Kidney capillary endothelial cell (primary cell): ENCODE measurements around the gene ZNF438.
"Not testable (repeated sequence)": the region's sequence is repeated elsewhere in the genome, so short reads cannot be mapped to it uniquely, and the experiment has no call there.

ENCODE experiments used
- DNase-seq: peaks from one replicate; pipeline ENCODE4 v3.0.0-alpha.2; 2018; ENCODE audit warnings: low spot score

The ZNF438 gene, protein sequence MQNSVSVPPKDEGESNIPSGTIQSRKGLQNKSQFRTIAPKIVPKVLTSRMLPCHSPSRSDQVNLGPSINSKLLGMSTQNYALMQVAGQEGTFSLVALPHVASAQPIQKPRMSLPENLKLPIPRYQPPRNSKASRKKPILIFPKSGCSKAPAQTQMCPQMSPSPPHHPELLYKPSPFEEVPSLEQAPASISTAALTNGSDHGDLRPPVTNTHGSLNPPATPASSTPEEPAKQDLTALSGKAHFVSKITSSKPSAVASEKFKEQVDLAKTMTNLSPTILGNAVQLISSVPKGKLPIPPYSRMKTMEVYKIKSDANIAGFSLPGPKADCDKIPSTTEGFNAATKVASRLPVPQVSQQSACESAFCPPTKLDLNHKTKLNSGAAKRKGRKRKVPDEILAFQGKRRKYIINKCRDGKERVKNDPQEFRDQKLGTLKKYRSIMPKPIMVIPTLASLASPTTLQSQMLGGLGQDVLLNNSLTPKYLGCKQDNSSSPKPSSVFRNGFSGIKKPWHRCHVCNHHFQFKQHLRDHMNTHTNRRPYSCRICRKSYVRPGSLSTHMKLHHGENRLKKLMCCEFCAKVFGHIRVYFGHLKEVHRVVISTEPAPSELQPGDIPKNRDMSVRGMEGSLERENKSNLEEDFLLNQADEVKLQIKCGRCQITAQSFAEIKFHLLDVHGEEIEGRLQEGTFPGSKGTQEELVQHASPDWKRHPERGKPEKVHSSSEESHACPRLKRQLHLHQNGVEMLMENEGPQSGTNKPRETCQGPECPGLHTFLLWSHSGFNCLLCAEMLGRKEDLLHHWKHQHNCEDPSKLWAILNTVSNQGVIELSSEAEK

DNA sequence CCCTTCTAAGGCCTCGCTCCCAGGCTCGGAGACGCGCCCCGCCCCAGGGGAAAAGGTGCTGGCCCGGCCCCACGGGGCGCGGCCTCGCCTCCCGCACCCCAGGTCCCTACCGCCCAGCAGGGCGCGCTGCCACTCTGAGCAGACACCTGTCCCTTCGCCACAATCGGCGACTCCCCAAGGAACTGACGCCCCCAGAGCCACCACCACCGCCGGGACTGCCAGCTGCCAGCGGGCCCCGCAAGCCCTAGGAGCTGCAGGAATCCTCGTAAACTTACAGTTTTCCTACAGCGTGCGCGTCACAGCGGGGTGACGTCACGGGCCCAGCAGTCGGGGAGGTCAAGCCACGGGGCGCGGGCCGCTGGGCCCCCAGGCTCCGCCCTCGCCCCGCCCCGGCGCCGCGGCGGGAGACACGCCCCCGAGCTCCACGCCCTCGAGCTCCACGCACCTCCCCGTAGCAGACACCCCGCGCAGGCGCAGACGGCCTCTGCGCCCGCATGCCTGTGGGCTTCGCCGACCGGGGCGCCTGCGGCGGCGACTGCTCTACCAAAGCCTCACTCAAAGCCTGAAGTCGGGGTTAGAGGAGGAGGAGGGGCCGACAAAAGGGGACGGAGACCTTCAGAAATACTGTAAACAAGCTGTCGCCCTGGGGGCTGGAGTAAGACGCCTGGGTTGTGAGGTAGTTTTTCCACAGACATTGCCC, at the start of gene ZNF438:
Gene ZNF438 (minus strand): TSS at position 308 of the 700 bp plus-strand sequence. CDS start 154,831 bp downstream, outside the sequence.
- DNase-seq = peak; percentile 95

DNA sequence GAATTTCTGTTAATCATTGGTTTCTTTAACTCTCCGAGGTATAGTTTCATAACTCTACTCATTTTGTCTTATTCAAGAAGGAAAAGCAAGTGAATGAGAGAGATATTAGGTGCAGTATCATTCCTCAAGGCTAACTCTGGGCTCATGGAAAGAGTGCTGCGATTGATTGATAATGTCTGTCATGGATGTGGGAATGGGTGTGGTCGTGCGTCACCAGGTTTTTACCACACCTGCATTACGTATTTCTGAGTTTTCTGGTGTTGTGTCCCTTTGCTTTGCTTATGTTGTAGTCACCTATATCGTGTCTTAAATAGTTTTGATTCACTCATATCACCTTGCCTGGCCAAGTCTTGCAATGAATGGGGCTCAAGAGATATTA, 44.9 kb upstream of the ZNF438 start:
- no peak for DNase-seq

DNA sequence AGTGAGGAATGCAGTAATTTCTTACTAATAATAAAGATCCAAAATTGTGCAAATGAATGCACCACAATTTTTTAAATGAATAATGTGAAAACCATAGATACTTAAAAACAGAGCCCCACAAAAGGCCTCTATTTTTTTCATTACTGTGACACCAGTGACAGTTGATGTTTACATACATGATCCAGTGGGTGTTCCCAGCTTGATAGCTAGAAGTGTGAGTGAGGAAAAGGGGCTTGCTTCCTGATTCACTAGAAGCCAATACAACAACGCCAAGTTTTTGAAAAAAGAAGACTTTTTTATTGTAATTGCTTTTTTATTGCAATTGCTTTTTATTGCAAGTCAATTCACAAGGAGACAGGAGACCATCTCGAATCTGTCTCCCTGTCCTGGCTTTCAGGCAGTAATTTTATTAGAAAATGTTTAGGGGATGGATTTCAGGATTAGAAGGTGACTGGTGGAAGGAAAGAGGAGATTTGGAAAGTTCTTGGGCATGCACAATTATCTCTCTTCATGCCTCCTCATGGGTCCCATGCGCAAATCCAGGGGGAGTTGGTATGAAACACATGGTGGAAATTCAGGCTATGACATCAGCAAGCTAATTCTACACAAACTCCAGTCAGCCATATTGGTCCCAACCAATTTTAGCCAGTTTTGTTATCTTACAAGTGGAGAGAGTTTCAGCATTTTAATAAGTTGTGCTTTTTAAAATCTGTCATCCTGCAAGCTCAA, 44.4 kb upstream of the ZNF438 start:
- DNase-seq = no peak

DNA sequence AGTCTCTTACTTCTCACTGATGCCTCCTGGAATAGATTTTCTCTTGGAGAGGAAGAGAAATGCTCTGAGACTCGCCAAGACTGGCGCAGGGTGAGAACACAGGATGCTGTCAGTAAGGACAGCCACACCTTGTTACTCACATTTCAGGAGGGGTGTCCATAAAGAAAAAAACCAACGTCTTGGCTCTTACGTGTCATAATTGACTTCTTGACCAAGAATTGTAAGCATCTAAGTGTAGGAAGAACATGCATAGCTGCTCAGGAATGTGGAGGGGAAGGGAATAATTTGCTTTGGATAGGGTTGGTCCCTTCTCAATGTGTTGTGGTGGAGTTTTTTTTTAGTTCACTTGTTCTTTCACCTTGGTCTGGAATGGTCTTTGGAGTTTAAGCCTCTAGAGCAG, 43.8 kb upstream of the ZNF438 start:
- peak; percentile 69 for DNase-seq

DNA sequence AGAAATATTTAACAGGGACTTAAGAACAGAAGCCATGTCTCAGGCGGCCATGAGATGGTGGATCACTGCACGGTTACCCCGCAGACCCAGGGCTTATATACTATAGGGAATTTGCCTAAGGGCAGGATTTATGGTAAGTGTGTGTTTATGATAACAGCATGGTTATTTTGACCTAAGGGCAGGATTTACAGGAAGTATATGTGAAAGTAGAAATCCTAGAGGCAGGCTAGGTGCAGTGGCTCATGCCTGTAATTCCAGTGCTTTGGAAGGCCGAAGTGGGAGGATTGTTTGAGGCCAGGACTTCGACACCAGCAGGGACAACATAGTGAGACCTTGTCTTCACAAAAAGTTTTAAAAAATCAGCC, 43.0 kb upstream of the ZNF438 start:
- no peak for DNase-seq

DNA sequence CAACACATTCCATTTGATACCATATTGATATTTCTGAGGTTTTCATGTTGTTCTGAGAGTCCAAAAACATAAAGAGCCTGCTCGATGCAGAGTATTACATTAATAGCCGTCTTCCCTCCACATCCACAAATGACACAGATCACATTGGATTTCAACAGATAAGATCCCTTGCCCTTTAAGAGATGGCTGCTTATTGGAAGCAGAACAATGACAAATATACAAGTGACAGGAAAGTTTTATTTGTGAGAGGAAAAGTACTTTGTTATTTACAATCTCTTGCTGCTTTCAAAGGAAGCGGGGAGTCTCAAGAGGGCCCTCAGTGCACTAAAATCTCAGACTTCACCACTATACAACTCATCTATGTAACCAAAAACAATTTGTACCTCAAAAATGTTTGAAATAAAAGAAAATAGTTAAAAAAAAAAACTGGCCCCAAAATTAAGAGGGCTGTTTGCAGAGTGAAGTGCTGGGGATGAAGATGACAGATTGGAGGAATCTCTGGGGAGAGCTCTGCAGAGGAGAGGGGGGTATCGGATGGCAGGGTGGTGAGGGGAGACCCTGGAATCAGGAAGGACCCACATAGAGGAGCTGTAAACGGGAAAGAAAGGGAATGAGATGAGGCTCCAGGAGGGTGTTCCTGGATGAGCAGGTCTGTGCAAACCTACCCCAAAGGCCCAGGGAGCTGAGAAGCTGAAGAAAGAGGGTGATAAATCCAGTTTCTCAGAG, 42.5 kb upstream of the ZNF438 start:
- no peak for DNase-seq

DNA sequence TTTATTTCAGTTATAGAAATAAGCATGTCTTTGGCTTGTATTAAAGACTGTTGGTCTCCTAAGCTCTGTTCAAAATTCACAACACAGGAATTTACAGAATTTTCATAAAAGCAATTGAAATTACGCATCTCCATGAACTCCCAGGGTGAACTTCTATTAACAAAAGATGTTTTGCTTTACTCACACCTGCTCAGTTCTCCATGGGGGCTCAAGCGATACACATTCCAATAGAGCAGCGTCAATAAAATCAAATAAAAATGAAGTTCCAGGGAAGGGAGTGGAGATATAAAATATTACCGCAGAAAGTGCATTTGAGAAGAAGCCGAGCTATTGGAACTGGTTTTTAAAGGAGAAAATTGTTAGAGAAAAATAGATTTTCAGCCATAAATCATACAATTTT, 41.5 kb upstream of the ZNF438 start:
- no peak for DNase-seq

DNA sequence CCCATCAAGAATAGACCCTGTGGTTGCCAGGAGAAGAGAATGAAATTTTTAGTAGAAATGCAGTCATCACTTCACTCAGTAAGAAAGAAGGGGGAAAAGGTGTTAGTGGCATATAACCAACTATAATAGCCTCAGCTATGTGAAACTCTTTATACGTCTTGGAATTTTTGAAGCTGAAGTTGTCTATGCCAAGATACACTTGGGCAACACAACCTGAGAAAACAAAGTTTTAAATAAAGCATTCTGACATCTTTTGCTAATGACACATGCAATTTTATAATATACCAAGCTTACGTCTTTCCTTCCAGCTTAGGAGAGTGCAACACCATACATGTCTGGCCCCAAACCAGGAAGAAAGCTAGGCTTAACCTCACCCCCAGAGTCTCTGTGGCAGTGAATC, 40.8 kb upstream of the ZNF438 start:
- no peak for DNase-seq

DNA sequence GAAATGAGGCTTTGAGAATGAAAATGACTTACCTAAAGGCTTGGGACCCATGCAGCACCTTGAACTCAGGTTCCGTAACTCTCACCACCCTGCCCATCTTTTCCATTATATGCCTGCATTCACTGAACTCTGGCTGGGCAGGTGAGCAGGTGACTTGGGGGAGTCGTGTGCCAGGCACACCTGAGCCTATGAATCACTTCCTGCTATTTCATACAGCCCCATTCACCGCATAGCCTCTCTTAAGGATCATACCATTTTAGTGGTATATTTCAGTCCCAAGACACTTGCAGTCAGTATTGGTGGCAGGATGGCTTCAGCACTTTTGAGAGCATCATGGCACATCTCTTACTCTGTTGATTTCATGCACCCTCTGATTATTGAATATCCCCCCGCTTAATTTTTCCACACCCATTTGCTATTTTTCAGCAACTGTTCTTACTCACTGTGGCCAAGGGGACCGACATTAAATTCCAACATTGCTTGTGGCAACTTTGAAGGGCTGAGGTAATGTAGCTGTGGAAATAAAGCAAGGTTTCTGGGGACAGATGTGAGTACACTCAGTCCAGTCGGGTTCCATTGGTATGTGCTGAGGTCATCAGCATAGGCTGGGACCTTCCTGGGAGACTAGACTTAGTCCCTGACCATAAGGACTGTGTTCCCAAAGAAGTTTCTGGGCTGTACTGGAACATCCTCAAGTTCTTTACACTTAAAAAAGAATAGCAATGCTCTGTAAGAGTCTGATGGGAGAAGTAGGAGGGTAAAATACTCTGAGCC, 39.8 kb upstream of the ZNF438 start:
- DNase-seq = no peak

DNA sequence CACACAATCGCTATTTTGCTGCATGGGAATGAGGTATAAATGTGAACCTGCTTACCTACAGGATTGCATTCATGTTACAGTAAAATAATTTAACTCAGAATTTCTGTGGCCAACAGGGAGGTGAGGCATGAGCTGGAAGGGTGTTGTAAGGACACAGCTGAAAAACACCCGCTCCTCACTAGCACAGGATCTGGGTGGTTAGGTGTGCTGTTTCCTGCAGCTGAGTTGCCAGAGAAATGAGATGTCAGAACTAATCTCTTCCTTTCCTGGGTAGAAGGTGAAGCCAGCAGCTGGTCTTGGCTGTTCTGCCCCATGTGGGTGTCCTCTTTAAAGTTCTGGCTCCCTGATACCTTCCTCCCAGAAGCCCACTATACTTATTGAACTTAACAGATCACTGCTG, 39.0 kb upstream of the ZNF438 start:
- DNase-seq = no peak

DNA sequence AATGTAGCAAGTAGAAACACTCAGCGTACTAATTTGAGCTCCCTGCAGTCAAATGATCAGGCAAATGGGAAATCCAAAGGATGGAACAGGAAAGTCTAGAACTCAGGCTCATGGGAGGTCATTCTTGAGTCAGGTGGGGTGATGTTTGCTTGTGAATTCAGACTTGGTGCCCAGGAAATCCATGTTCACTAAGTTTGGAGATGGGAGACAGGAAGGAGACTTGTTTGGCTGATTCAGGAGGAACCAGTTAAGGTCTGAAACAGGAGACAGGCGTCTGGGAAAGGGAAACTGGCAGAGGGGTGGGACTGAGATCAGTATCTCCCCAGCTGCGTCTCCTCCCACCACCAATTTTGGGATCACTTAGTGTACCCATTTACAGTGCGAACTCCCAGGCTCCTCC, 38.4 kb upstream of the ZNF438 start:
- peak; percentile 55 for DNase-seq

DNA sequence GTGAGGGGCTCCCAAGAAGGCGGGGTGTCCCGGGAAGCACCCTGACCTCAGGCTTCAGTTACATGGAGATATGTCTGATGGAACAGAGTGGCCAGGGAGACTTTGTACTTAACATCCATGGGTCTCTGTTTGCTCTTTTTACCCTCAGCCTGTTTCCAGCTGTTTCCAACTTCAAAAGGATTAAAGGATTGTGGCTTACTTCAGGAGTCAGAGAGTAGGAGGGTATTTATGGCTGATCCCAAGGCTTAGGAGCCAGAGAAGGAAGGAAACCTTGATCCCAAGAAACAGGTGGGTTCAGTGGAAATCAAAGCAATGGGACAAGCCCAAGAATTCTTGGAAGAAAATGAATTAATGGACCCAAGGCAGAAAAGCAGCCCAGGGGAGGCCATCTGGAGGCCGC, 37.7 kb upstream of the ZNF438 start:
- no peak for DNase-seq

DNA sequence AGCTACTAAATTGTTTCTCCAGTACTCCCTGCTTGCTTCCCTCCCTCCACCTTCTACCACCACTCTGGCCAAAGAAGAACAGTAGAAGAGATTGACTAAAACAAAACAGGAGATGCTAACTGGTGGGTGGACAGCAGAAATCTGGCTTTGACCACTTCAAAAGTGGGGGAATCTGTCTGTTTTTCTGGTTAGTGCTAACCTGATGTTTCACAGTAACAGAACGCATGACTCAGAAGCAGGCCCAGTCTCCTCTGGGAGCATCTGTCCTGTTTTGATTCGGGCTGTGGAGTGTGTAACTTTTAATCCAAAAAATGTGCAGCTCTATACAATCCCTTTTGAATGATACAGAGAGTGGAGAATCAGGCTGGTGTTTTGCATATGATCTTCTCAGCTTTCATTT, 32.7 kb upstream of the ZNF438 start:
- no peak for DNase-seq

DNA sequence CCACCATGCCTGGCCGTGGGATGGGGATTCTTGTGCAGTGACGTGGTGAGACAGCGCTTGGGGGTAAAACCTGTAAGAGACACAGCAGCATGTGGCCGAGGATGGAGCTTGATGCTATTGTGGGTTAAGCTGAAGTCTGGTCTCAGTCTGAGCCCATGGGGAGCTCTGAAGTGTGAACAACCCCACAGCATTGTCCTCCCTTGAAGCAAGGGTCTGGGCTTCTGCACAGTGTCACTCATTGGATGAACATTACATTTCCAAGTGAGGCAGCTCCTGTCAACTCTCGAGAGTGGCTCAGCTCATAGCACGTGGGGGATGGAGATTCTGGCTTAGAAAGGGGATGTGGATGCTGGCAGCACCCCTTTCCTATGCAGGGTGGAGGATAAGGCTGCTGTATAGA, 32.2 kb upstream of the ZNF438 start:
- DNase-seq = no peak

DNA sequence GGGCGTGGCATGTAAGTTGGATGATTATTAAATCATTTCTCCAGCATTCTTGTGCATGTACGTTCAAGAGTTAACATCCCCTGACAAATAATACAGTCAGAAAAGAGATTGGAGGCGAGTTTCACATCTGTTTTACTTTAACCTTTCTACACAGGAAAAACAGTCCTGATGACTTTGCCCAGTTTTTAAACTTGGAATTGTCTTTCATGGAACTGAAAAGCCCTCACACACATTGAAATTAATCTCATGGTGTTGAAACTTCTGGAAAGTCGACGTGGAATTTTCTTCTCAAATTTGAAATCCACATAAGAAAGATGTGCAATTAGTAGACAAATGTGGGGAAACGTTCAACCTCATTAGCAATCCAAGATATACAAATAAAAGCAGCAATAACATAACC, 31.2 kb upstream of the ZNF438 start:
- DNase-seq = no peak

DNA sequence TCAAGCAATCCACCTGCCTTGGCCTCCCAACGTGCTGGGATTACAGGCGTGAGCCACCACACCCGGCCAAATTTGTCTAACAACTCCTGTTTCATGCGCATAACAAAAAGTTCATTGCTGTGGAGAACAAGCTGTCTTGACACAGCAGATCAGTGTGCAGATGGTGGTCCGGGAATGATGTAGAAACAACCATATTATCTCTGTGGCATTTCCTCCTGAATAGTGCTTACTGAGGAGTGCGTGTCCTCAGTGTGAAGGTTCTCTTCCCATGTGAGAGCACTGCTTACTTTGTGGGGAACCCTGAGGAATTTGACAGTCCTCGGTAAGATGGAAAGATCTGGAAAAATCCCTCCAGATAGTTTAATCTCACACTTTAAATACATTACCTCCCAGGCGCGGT, 30.3 kb upstream of the ZNF438 start:
- DNase-seq = no peak

DNA sequence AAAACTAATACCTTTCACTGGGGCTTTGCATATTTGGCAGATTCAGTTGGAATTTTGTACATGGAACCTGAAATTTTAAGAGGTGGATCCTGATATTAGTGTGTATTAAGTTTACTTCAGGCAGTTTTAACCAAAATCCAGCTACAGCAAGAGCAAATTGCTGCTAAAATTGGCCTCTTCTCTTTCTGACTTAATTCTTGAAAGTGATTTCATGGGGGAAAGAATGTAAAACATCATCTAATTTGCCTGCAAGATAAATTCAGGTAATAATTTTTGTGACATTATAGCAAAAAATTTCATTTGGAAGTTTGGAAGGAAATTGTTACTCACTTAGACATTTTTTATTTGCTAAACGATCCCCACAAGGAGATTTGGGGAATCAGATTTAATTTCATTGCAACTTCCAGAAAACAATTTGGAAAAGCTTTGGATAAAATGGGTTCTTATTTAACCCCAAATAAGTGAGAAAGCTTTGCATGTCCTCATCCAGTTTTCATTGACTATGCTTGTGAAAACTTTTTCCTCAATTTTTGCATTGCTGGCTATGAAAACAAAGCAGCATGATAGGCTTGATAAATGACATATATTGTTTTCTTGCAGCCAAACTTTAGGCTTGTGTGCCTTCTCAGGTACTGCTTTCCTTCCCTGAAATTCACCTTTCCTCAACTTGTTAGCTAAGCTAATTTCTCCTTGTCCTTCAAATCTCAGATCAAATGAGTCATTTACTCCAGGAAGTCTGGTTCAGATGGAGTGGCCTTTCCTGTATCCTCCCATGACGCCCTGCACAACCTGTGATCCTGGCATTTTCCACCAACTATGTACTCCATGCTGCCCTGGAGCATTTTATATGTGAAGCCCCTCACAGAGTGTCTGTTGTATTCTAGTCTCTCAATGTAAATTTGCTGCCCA, 27.4 kb upstream of the ZNF438 start:
- peak; percentile 73 for DNase-seq

DNA sequence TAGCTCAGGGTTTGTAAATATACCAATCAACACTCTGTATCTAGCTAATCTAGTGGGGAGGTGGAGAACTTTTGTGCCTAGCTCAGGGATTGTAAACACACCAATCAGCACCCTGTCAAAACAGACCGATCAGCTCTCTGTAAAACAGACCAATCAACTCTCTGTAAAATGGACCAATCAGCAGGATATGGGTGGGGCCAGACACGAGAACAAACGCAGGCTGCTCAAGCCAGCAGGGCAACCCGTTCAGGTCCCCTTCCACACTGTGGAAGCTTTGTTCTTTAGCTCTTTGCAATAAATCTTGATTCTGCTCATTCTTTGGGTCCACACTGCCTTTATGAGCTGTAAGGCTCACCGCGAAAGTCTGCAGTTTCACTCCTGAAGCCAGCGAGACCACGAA, 25.0 kb upstream of the ZNF438 start:
- DNase-seq = not testable (repeated sequence)

DNA sequence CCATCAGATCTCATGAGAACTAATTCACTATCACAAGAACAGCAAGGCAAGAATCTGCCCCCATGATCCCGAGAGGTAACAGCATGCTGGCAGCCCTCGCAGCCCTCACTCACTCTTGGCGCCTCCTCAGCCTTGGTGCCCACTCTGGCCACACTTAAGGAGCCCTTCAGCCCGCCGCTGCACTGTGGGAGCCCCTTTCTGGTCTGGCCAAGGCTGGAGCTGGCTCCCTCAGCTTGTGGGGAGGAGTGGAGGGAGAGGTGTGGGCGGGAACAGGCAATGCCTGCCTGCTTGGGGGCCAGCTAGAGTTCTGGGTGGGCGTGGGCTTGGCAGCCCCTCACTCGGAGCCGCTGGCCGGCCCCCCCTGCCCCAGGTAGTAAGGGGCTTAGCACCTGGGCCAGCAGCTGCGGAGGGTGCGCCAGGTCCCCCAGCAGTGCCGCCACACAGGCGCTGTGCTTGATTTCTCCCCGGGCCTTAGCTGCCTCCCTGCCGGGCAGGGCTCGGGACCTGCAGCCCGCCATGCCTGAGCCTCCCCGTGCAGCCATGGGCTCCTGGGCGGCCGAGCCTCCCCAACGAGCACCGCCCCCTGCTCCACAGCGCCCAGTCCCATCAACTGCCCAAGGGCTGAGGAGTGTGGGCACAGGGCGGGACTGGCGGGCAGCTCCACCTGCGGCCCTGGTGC, 24.0 kb upstream of the ZNF438 start:
- no peak for DNase-seq
